ENCODE data around the gene OPTC.

GRCh38 chr1:203512848-203513584 lies 19.1 kb downstream of the OPTC start:
- no peak for TF ChIP-seq POLR2AphosphoS5 (IDR thresholded peaks at IDR 0.05; ENCODE audit: borderline replicate concordance, low read depth, low read length)
- no peak for TF ChIP-seq EZH2 (IDR thresholded peaks at IDR 0.05)
- no peak for TF ChIP-seq FOXP2 (optimal IDR thresholded peaks at IDR 0.05; ENCODE audit: control extremely low read depth, extremely low read length, insufficient read depth)

Data from SK-N-MC (cell line).